GM18505 (cell line): Measurements from ENCODE around the gene PLEKHM2.

Source experiments
- ATAC-seq: cut with Tn5 transposase; IDR thresholded peaks from one replicate; pipeline ENCODE4 v1.9.1; 2021; ENCODE audit not compliant: unreplicated experiment
- POLR2A ChIP-seq: IDR thresholded peaks from 4 replicates; pipeline ENCODE4 v1.6.1; 2011; ENCODE audit warnings: borderline replicate concordance; ENCODE audit not compliant: insufficient read depth, insufficient read length; ENCODE audit errors: extremely low read depth

Gene PLEKHM2

DNA sequence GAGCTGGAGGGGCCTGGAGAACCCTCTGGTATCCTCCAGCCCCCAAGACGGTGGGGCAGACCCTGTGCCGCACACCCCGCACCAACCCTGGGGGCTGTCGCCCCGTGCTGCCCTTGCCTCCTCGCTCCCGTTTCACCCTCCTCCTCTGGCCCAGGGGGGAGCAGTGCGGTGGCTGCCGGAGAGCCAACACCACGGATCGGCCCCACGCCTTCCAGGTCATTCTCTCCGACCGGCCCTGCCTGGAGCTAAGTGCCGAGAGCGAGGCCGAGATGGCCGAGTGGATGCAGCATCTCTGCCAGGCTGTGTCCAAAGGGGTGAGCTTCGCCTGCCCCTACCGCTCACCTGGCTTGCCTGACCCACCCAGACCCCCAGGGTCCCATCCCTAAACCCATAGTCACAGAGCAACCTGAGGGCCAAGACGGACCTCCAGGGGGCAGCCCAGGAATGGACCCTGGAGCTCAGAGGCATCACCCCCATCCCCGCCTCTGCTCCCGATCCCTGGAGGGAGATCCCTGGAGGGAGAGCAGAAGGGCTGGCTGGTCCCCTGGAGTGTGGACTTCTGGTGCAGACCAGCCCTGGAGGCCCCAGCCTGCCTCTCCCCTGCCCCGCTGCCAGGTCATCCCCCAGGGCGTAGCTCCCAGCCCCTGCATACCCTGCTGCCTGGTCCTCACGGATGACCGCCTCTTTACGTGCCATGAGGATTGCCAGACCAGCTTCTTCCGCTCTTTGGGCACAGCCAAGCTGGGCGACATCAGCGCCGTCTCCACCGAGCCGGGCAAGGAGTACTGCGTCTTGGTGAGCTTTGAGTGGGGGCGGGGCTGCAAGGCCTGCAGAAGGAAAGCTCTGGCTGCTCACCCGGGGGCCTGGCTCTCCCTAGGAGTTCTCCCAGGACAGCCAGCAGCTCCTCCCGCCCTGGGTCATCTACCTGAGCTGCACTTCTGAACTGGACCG is 47.9 kb downstream of the PLEKHM2 start:
- TF ChIP-seq POLR2A = no peak
- no peak for ATAC-seq

DNA sequence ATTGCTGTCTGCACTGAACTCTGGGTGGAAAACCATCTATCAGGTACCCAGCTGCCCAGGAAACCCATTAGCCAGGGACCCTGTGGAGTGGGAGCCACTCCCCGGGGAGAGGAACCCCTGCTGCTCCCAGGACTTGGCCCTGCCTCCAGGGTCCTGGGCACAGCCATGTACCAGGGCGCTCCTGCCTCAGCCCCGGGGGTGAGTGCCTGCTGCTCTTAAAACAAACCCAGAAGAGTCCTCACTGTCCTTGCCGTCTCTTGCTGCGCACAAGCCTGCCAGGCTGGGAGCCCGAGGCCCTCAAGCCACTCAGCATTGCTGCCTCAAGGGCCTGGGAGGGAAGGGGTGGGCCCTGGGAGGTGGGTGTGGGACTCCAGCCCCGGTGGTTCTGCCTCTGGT is 48.6 kb downstream of the PLEKHM2 start:
- TF ChIP-seq POLR2A = no peak
- ATAC-seq = no peak

DNA sequence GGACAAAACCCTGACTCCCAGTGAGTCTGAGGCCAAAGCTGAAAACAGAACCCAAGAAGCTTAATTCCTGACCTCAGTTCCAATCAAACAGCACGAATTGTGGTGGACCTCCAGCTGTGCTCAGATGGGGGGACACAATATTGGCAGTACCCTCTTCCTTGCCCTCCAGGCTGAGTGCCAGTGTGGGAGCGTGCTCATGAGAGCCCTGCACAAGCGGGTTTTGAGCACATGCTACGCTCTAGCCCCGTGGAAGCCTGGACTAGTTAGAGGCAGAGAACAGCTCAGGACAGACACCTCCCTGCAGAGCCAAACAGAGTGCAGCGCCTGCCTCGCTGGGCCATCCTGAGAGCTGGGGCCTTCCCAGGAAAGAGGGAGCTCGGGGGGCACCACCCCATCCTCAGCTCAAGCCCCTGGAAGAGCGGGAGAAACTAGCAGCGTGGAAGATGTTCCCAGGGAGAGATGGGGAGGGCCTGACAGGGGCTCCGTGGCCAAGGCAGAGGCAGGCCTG is 49.2 kb downstream of the PLEKHM2 start:
- no peak for ATAC-seq
- no peak for TF ChIP-seq POLR2A

- ATAC-seq = no peak
- TF ChIP-seq POLR2A = no peak
Observed at GRCh38 chr1:15733726-15734226, 49.7 kb downstream of the PLEKHM2 start.

- TF ChIP-seq POLR2A = no peak
- ATAC-seq = no peak
Observed at GRCh38 chr1:15734296-15734695, 50.2 kb downstream of the PLEKHM2 start.

DNA sequence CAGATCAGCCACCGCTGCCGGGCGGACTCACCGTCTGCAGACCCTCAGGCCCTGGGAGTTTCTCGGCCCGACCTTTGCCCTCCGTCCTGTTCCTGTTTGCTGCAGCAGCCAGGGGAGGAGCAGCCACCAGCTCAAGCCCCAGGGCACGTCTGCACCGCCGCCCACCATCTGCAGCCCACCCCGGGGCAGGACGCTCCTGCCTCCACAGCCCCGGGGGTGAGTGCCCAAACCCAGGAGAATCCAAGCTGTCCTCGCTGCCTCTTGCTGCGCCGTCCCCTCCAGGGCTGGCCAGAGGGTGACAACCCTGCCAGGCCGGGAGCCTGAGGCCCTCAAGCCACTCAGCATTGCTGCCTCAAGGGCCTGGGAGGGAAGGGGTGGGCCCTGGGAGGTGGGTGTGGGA is 50.8 kb downstream of the PLEKHM2 start:
- no peak for ATAC-seq
- no peak for TF ChIP-seq POLR2A

- no peak for ATAC-seq
- no peak for TF ChIP-seq POLR2A
Observed at GRCh38 chr1:15735304-15736037, 51.4 kb downstream of the PLEKHM2 start.

DNA sequence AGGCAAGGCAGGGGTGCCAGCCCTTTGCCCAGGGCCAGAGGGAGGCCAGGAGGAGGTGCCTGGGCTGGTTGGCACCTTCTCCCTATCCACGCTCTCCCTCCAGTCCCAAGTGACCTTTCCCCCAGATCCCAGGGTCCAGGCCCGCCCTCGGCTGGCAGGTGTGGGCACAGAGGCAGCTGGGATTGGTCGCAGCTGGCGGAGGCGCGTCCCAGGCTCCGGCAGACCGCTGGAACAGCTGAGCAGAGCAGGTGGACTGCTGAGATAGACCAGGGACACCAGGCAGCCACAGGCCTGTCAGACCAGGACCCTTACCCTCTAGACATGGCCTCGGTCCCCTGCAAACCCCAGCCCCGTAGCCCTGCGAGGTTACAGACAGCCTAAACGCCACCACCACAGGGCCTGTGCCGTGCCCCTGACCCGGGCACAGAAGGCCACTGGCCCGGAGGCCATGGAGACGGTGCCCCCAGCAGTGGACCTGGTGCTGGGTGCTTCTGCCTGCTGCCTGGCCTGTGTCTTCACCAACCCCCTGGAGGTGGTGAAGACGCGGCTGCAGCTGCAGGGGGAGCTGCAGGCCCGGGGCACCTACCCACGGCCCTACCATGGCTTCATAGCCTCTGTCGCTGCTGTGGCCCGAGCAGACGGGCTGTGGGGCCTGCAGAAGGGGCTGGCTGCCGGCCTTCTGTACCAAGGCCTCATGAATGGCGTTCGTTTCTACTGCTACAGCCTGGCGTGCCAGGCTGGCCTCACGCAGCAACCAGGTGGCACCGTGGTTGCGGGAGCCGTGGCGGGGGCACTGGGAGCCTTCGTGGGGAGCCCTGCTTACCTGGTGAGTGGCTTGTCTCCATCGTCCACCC is 52.1 kb downstream of the PLEKHM2 start, which contains the start of gene SLC25A34:
SLC25A34 (plus strand) TSS at position 221 of the 854 bp plus-strand sequence; CDS start at position 449, 228 bp downstream.
- TF ChIP-seq POLR2A = no peak
- no peak for ATAC-seq

- ATAC-seq = no peak
Observed at GRCh38 chr1:15736892-15737261, 52.8 kb downstream of the PLEKHM2 start.

DNA sequence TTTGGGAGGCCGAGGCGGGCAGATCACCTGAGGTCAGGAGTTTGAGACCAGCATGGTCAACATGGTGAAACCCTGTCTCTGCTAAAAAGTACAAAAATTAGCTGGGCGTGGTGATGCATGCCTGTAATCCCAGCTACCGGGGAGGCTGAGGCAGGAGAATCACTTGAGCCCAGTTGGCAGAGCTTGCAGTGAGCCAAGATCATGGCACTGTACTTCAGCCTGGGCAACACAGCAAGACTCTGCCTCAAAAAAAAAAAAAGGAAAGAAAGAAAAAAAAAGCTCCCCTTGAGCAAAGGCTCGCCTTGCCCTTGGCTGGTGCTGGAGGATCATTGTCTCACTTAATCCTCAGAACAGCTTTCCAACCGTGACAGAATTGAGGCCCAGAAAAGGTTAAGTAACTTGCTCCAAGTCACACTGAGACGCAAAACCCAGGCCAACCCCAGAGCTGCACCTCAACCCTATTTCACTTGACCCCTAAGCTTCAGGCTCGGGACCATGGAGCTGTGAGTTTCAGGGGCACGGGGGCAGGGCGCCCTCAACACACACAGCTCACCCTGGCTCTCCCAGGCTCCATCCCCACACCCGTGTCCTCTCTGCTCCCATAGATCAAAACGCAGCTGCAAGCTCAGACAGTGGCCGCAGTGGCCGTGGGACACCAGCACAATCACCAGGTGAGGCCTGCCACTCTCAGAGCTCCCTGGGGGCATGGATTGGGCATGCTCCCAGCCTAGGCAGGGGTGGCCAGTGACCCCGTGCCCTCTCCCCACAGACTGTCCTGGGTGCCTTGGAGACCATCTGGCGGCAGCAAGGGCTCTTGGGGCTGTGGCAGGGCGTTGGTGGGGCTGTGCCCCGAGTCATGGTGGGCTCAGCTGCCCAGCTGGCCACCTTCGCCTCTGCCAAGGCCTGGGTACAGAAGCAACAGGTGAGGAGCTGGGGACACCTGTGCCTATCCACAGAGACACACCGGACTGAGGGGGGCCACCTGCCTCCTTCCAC is 53.5 kb downstream of the PLEKHM2 start:
- no peak for TF ChIP-seq POLR2A
- ATAC-seq = no peak

More at GRCh38 chr1:15736892-15737261, 52.8 kb downstream of the PLEKHM2 start:
- no peak for TF ChIP-seq POLR2A

DNA sequence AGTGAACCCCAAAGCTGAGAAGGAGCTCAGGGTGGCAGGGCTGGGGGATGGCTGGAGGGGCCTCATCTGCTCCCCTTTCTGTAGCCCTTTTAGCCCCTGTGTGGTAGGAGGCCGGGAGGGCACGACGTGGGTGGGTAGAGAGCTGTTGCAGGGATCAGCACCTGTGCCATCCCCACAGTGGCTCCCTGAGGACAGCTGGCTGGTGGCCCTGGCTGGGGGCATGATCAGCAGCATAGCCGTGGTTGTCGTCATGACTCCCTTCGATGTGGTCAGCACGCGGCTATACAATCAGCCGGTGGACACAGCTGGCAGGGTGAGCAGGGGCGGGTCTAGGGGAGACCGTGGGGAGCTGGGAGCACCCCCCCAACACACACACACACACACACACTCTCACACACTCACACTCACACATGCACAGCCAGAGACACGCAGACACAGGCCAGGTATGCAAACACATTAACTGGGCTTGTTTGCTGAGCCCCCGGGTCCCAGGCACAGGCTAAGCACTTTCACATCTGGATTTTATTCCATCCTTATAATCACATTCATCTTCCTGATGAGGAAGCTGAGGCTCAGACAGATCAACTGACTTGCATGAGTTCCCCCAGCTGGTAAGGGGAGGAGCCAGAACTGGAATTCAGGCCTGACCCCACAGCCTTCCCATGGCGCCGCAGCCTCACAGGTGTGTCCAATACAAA is 54.4 kb downstream of the PLEKHM2 start:
- TF ChIP-seq POLR2A = no peak
- ATAC-seq = no peak
